22Rv1 (cell line): ENCODE measurements around the gene C12orf42.

ENCODE experiments used
- CTCF ChIP-seq: fragments of 450-650 bp; IDR thresholded peaks from 2 replicates; pipeline ENCODE4 v1.5.1; 2017; ENCODE audit warnings: mild to moderate bottlenecking
- ZFX ChIP-seq: fragments of 450-650 bp; IDR thresholded peaks from 2 replicates; pipeline ENCODE4 v1.6.1; 2017; ENCODE audit warnings: antibody characterized with exemption, borderline replicate concordance

GRCh38 chr12:103257763-103258162 lies 238.0 kb downstream of the C12orf42 start:
- TF ChIP-seq CTCF, result no peak
- no peak for TF ChIP-seq ZFX
